Hematopoietic multipotent progenitor cell (in vitro differentiated cells): Measurements from ENCODE around the gene RAG1. TPM values are rescaled to one million over a fixed set of nuclear protein-coding genes. Genes with fewer than 3 reads are reported as not detected.

Experiments used
- DNase-seq, 3 donors: peaks; one replicate each; pipeline ENCODE4 v3.0.0-alpha.2; 2011 to 2015; ENCODE audit warnings: low read depth in 2 of 3, low spot score in 2 of 3
- total RNA-seq: library from RNA; depleted of rRNA; stranded (reverse); fragments of >200 nt; gene quantifications from one replicate; pipeline ENCODE4 v1.2.3, GENCODE V29; 2012

RAG1 gene
- total RNA-seq, 1 donor, result 1.3 TPM

- DNase-seq, result no peak
These were observed 20.3 kb downstream of the RAG1 start for GRCh38 chr11:36588099-36588498.

- DNase-seq, result no peak
These were observed 22.7 kb downstream of the RAG1 start for GRCh38 chr11:36590513-36590912.

- no peak for DNase-seq
These were observed 23.6 kb downstream of the RAG1 start for GRCh38 chr11:36591433-36591832.

- DNase-seq, result peak in 2 of 3 donors; percentile 79 to 85
These were observed 26.6 kb downstream of the RAG1 start, which contains the start of gene IFTAP for GRCh38 chr11:36594316-36594989. Gene IFTAP (plus strand): TSS chr11:36594502. CDS start chr11:36610104, 15,602 bp downstream.

GRCh38 chr11:36596880-36597279, 29.1 kb downstream of the RAG1 start:
- no peak for DNase-seq

- no peak for DNase-seq
These were observed 30.2 kb downstream of the RAG1 start, which contains the start of gene RAG2 for GRCh38 chr11:36598051-36598450. Gene RAG2 (minus strand): TSS chr11:36598236. CDS start chr11:36594168, 4,068 bp downstream.

- no peak for DNase-seq
These were observed 32.4 kb downstream of the RAG1 start for GRCh38 chr11:36600180-36600579.

- peak in 1 of 3 donors; percentile 65 for DNase-seq
These were observed 33.3 kb downstream of the RAG1 start for GRCh38 chr11:36601155-36601554.

GRCh38 chr11:36602135-36602534, 34.3 kb downstream of the RAG1 start:
- no peak for DNase-seq

- DNase-seq, result no peak
These were observed 37.7 kb downstream of the RAG1 start for GRCh38 chr11:36605221-36606216.

GRCh38 chr11:36608491-36609199, 40.8 kb downstream of the RAG1 start:
- DNase-seq, result no peak

- no peak for DNase-seq
These were observed 41.6 kb downstream of the RAG1 start for GRCh38 chr11:36609383-36609782.

- no peak for DNase-seq
These were observed 48.0 kb downstream of the RAG1 start for GRCh38 chr11:36615826-36616225.

- no peak for DNase-seq
These were observed 49.9 kb downstream of the RAG1 start for GRCh38 chr11:36617543-36618362.

- no peak for DNase-seq
These were observed 50.7 kb downstream of the RAG1 start for GRCh38 chr11:36618363-36619047.

GRCh38 chr11:36619502-36619901, 51.7 kb downstream of the RAG1 start:
- DNase-seq, result peak in 1 of 3 donors; percentile 46

GRCh38 chr11:36620246-36620645, 52.4 kb downstream of the RAG1 start:
- DNase-seq, result no peak

- peak in 2 of 3 donors; percentile 58 to 84 for DNase-seq
These were observed 54.8 kb downstream of the RAG1 start for GRCh38 chr11:36622431-36623136.

- DNase-seq, result no peak
These were observed 55.7 kb downstream of the RAG1 start for GRCh38 chr11:36623494-36623893.
